Mucosa of stomach (tissue), 1 donor: ENCODE results near the gene ZBTB45.

Experiments used
- H3K27me3 ChIP-seq: one replicate; pipeline ENCODE4 v1.7.0; 2013; ENCODE audit warnings: mild to moderate bottlenecking, low read length; ENCODE audit not compliant: control insufficient read depth, insufficient read depth
- H3K36me3 ChIP-seq: one replicate; pipeline ENCODE4 v1.7.0; 2013; ENCODE audit warnings: low read length; ENCODE audit not compliant: control insufficient read depth, insufficient read depth
- H3K4me1 ChIP-seq: one replicate; pipeline ENCODE4 v1.7.0; 2013; ENCODE audit warnings: mild to moderate bottlenecking, low read length; ENCODE audit not compliant: control insufficient read depth, insufficient read depth
- H3K4me3 ChIP-seq: one replicate; pipeline ENCODE4 v1.7.0; 2013; ENCODE audit warnings: low read length
- H3K9ac ChIP-seq: one replicate; pipeline ENCODE4 v1.7.0; 2013; ENCODE audit warnings: mild to moderate bottlenecking, low read length, moderate library complexity
- H3K9me3 ChIP-seq: one replicate; pipeline ENCODE4 v1.7.0; 2013; ENCODE audit warnings: mild to moderate bottlenecking, low read length, moderate library complexity; ENCODE audit not compliant: control insufficient read depth
- donor health status: Pancreatic carcinoma.

ZBTB45 gene

DNA sequence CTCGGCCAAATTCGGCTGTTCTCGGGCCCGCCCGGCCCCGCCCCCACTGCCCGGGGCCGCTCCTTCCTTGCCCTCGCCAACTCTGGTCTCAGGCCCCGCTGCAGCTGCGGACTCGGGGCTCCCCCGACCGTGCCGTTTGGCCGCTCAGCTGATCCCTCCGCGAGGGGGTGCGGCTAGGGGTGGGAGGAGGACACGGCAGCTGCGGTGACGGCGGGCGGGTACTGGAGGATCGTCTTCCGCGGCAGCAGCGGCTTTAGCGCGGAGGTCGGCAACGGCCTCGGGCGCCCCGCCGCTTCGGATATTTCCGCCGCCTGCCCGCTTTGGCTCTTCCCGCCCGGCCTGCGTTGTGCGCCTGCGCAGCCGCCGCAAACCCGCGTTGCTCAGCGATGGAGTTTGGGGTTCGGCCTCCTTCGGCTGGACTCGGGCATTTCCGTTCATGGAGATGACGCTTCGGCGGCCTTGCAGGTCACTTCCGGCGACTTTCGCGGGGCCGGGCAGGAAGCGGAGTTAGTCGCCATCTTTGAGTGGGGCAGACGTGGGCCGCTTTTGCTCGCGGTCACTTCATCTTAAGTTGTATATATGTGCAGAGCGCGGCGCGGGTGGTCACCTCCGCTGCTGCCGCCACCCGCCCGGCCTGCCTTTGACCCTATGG, 39.1 kb upstream of the ZBTB45 start:
- H3K9ac ChIP-seq = peak overlapping the region; percentile 94
- H3K9me3 ChIP-seq = no peaks in the 10 kb centered on the region
- H3K4me3 ChIP-seq = peak overlapping the region; percentile 72
- H3K27me3 ChIP-seq = no peaks in the 10 kb centered on the region
- peaks cover 56% of the 10 kb centered on the region for H3K4me1 ChIP-seq
- no peaks in the 10 kb centered on the region for H3K36me3 ChIP-seq

DNA sequence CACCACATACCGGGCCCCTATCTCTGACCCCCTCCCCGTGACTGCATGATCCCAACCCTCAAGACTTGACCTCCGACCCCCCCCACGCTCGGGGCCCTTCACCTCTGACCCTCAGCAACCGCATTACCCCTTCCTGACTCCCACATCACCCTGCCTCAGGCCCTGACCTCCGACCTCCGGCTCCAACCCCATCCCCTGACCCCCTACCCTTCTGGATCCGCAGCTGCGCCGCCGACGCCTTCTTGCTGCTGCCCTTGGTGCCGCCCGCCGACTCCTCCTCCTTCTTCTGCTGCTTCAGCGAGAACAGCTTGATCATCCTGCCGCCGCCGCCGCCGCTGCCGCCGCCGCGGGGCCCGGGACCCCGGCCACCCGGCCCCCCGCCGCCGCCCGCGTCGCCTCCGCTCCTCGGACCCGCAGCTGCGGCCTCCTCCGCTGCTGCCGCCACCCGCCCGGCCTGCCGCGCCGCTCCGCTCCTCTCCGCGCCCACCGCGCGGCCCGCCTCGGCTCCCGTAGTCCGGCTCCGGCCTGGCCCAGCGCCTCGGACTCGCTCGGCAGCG, 38.5 kb upstream of the ZBTB45 start, which contains the start of gene UBE2M:
Gene UBE2M (minus strand): TSS at position 546 of the 557 bp plus-strand sequence. CDS start 230 bp downstream, at position 316.
- Histone ChIP-seq H3K9ac (peak within 1 kb of the TSS; percentile 94), H3K36me3 (no peaks in the 10 kb centered on the region), H3K9me3 (no peaks in the 10 kb centered on the region), H3K4me1 (peaks cover 51% of the 10 kb centered on the region), H3K4me3 (peak within 1 kb of the TSS; percentile 80), H3K27me3 (no peaks in the 10 kb centered on the region)

DNA sequence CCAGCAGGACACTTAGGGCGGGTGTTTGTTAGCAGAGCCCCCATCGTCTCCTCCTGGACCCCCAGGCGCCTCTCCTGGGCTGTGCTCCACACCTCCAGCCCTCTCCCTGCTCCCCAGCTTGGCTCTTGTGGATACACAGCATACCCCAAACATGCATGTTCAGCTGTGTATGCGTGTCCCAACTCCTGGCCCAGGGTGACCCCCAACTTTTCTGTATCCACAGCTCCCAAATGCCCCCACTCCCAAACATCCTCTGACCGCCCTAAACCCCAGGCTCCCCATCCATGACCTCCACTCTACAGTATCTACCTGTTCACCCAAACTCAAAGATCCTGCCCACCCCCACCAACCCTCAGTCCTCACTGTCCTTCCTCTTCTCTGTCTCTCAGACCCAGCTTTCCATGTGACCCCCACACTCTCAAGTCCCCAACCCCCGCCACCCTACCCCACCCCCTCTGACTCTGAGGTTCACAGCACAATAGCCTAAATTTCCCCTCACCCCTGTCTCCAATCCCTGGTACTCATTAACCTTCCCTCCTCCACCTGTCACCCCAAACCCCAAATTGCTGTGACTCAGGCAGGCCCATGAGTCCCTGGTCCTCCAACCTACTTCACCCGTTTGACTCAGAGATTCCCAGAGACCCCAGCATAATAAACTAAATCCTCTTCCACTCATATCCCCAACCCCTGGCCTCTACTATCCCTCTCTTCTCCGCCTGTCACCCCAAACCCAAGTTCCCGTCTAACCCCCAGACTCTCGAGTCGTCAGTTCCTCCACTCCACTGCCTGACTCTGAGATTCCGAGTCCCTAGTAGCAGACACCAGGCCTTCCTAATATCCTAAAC, 37.8 kb upstream of the ZBTB45 start:
- peaks cover under 1% of the 10 kb centered on the region for H3K36me3 ChIP-seq
- no peaks in the 10 kb centered on the region for H3K27me3 ChIP-seq
- peaks cover 44% of the 10 kb centered on the region for H3K4me1 ChIP-seq
- no peaks in the 10 kb centered on the region for H3K9me3 ChIP-seq
- peak overlapping the region; percentile 93 for H3K9ac ChIP-seq
- peak overlapping the region; percentile 80 for H3K4me3 ChIP-seq

DNA sequence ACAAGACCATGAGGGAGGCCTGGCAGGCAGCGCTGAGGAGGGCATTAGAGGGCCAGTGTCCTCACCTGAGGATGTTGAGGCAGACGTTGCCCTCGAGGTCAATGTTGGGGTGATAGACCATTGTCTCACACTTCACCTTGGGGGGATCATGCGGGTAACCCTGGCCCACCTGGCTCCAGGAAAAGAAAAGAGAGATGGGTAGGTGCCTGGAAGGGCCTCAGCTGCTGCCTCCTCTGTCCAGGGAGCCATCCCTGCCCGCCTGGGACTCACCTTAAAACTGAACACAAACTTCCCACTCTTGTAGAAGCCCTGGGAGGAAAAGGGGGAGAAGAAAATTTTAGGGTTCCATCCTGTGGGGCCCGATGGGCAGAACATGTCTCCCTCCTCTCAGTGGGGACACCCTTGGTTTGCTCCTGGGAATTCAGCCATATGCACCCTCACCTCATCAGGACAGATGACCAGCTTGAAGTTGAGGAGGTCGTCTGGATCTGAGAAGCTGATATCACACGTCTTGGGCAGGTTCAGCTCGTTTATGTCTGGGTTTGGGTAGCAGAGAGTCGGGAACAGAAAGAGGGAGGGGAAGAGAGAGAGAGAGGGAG, 37.1 kb upstream of the ZBTB45 start:
- no peaks in the 10 kb centered on the region for H3K9me3 ChIP-seq
- H3K4me1 ChIP-seq = peaks cover 38% of the 10 kb centered on the region
- H3K27me3 ChIP-seq = no peaks in the 10 kb centered on the region
- H3K4me3 ChIP-seq = no peak overlapping the region
- peak overlapping the region; percentile 93 for H3K9ac ChIP-seq
- peaks cover 7% of the 10 kb centered on the region for H3K36me3 ChIP-seq

DNA sequence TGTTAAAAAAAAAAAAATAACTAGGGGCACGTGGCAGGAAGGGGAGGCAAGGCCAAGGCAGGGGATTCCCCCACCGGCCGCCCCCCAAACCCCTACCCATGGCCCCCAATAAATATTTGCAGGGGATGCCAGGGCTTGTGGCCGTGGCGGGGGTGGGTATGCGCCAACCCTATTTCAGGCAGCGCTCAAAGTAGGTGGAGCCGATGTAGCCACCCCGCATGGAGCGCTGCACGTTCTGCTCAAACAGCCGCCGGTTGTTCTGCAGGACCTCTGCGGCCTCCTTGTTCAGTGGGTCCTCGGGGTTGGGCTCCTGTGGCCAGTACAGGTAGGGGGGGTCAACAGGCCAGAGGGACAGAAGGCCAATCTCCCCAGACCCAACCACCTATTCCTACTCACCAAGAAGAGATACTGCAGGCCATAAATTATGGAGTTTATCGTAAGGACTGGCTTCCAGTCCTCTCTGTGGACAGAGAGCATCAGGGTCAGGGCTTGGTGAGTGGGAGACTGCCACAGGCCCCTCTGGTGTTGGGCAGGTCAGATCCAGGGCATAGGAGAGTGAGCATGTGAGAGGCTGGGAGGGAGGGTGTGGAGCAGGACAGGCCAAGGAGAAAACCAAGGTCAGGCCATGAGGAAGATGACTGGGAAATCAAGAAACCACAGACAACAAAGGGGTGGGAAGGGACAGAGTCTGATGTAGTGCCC, 36.5 kb upstream of the ZBTB45 start:
- Histone ChIP-seq H3K9ac (no peak overlapping the region), H3K9me3 (no peaks in the 10 kb centered on the region), H3K36me3 (peaks cover 8% of the 10 kb centered on the region), H3K4me1 (peaks cover 33% of the 10 kb centered on the region), H3K27me3 (no peaks in the 10 kb centered on the region), H3K4me3 (no peak overlapping the region)

DNA sequence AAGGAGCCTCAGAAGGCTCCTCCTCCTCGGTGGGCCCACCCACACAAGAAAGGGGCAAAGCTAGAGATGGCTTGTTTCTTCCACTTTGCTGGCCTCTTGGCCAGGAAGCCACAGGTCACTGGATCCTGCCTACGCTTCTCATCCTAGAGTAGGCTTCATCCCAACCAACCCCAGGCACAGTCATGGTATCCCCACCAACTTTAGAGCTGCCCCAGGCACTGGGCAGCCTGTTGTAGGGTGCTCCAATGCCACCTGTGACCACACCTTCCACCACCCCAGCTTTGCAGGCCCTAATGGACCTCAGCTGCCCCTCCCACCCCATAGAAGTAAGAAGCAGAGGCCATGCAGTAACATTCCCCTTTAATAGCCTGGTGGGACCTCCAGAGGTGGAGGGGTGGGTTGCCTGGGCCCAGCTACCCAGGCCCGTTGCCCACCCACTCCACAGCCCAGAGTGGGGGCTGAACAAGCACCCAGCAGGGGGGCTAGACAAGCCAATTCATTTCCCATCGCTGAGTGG, 35.8 kb upstream of the ZBTB45 start:
- peak overlapping the region; percentile 96 for H3K9ac ChIP-seq
- no peaks in the 10 kb centered on the region for H3K9me3 ChIP-seq
- peak overlapping the region; percentile 38 for H3K4me3 ChIP-seq
- peaks cover 12% of the 10 kb centered on the region for H3K36me3 ChIP-seq
- peaks cover 33% of the 10 kb centered on the region for H3K4me1 ChIP-seq
- H3K27me3 ChIP-seq = no peaks in the 10 kb centered on the region

DNA sequence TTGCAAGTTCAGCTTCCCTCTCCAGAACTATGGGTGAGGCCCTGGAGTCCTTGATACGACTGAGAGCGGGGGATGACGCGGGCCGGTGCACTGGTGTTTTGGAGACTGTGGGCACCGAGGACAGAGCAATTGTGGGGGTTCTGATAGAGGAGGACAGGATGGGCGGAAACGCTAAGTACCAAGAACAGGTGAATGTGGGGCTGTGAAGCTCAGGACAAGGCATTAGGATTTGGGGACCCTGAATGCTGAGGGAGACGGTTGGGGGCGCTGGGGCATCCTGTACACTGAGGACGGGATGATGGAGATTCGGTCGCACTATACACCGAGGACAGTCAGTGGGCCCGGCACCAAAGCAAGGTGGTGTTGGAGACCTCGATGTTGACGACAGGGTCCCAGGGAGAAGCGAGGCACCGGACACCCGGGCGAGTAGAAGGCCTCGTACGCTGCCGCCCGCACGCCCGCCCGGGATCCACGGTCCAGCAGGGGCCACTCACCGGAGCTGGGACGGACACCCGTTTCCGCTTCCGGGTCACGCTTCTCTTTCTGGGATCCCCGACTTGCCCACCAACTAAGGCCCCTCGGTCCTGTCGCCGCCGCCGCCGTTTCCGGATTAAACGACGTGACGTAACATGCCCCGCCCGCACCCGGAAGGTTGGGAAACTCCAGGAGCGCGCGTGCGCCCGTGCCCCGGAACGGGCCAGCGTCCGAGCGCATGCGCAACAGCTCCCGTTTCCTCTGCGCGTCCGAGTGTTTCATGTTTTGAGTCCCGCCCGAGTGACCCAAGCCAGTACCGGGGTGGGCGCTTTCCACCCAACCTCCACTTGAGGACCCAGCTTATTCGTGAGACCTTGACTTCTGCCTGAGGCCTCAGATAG, 35.1 kb upstream of the ZBTB45 start, which contains the start of gene CHMP2A:
Gene CHMP2A (minus strand): TSS at position 612 of the 875 bp plus-strand sequence. CDS start 893 bp downstream, outside the sequence.
- Histone ChIP-seq H3K4me1 (peaks cover 30% of the 10 kb centered on the region), H3K9me3 (no peaks in the 10 kb centered on the region)

DNA sequence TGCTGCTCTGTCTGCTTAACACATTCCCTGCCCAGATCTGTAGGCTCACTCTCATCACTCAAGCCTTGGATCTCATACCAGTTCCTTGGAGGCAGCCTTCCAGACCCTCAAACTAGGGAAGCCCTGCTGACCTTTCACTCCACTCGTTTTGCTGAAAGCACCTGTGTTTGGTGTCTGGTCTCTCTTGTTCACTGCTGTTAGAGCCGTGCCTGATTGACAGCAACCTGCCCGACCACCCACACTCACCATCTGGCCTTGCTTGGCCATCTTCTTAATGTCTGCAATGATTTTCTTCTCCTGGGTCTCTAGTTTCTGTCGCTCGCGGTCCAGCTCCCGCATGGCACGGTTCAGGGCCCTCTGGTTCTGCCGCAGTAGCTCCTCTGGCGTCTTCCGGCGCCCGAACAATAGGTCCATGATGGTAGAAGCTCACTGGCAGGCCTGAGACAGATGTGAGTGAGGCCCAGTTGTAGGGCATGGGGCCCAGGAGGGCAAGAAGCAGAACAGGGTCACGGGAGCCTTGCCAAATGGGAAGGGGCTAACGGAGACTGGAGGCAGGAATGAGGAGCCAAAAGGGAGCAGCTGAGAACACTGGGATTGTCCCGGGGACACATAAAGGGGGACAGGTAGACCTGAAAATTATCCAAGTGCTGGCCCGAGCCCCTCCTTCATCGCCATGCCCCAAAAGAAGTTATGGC, 34.3 kb upstream of the ZBTB45 start:
- H3K9me3 ChIP-seq = no peaks in the 10 kb centered on the region
- H3K27me3 ChIP-seq = no peaks in the 10 kb centered on the region
- peak overlapping the region; percentile 88 for H3K4me3 ChIP-seq
- peaks cover 26% of the 10 kb centered on the region for H3K4me1 ChIP-seq
- H3K9ac ChIP-seq = peak overlapping the region; percentile 96
- peaks cover 26% of the 10 kb centered on the region for H3K36me3 ChIP-seq

More for the DNA sequence above, 35.1 kb upstream of the ZBTB45 start, which contains the start of gene CHMP2A:
- peak within 1 kb of the TSS; percentile 88 for H3K4me3 ChIP-seq
- H3K36me3 ChIP-seq = peaks cover 19% of the 10 kb centered on the region
- peak within 1 kb of the TSS; percentile 96 for H3K9ac ChIP-seq
- no peaks in the 10 kb centered on the region for H3K27me3 ChIP-seq

DNA sequence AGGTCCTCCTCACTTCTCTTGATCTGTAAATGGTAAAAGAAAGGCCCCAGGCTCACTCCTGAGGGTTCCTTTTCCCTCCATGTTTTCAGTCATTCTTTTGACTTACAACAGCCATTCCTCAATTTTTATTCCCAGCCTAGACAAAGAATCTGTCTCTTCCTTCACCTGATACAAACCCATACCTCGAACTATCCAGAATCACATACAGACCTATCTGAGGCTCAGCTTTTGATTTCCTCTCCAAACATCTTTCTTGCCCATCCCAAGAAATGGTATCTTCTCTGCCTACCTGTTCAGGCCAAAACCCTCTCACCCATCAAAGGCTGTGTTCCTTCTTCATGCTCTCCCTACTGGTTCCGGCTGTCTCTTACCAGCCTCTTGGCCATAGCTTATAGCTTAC, 33.0 kb upstream of the ZBTB45 start:
- no peak overlapping the region for H3K9ac ChIP-seq
- H3K36me3 ChIP-seq = peaks cover 38% of the 10 kb centered on the region
- H3K27me3 ChIP-seq = no peaks in the 10 kb centered on the region
- H3K4me1 ChIP-seq = peaks cover 26% of the 10 kb centered on the region
- no peak overlapping the region for H3K4me3 ChIP-seq
- H3K9me3 ChIP-seq = no peaks in the 10 kb centered on the region
